GM19395 (cell line): ENCODE measurements around the gene TOX3.

ENCODE experiments used
- ATAC-seq: cut with Tn5 transposase; IDR thresholded peaks from one replicate; pipeline ENCODE4 v1.9.1; 2021; ENCODE audit warnings: mild to moderate bottlenecking, moderate library complexity; ENCODE audit not compliant: unreplicated experiment

The TOX3 gene

GRCh38 chr16:52404546-52404945 is 142.4 kb downstream of the TOX3 start:
- no peak for ATAC-seq

- no peak for ATAC-seq
Observed at GRCh38 chr16:52399116-52399515, 147.8 kb downstream of the TOX3 start.

GRCh38 chr16:52398491-52398960 is 148.4 kb downstream of the TOX3 start:
- no peak for ATAC-seq

- no peak for ATAC-seq
Observed at GRCh38 chr16:52398021-52398420, 148.9 kb downstream of the TOX3 start.

- ATAC-seq = no peak
Observed at GRCh38 chr16:52393448-52393847, 153.5 kb downstream of the TOX3 start.

- no peak for ATAC-seq
Observed at GRCh38 chr16:52389045-52389444, 157.9 kb downstream of the TOX3 start.
